SK-N-SH (cell line): ENCODE data around the gene PAQR5. TPM values are rescaled to one million over a fixed set of nuclear protein-coding genes. Genes with fewer than 3 reads are reported as not detected.
"Not testable (repeated sequence)": the region's sequence is repeated elsewhere in the genome, so short reads cannot be mapped to it uniquely, and the experiment has no call there.

Experiments
- CTCF ChIA-PET: fragments of 300-600, 350-600 bp; formaldehyde crosslinking; extraction: SDS; loops from one replicate; lab custom pipeline; 2021; lab: Yijun Ruan, JAX
- POLR2A ChIA-PET: fragments of 350-600 bp; sonication (Branson Sonifier 250); formaldehyde crosslinking; extraction: SDS; loops from one replicate; lab custom pipeline; 2020; ENCODE audit warnings: antibody characterized with exemption, inconsistent platforms; lab: Yijun Ruan, JAX
- DNase-seq: peaks from one replicate; pipeline ENCODE4 v3.0.0; 2012
- H2AFZ ChIP-seq: fragments of 200-600 bp; sonication (generic); 2 replicates; pipeline ENCODE4 v1.8.1; 2016; ENCODE audit warnings: antibody characterized with exemption, mild to moderate bottlenecking, low read depth
- H3F3A ChIP-seq: fragments of 200-600 bp; sonication (generic); replicated peaks from 2 replicates; pipeline ENCODE3; 2016; ENCODE audit warnings: antibody characterized with exemption, mild to moderate bottlenecking; ENCODE audit not compliant: insufficient read depth
- H3K27ac ChIP-seq, 2 experiments: fragments of 200-500 bp in 1 of 2; fragments of 200-600 bp in 1 of 2; sonication (Bioruptor generic) in 1 of 2; sonication (generic), shearing (Covaris generic) in 1 of 2; 2 replicates each; pipeline versions ENCODE4 v1.5.1 to v1.6.1; 2014 to 2016; ENCODE audit warnings: low read depth in 2 of 2, inconsistent platforms in 1 of 2, low read length in 1 of 2, mild to moderate bottlenecking in 1 of 2, mixed read lengths in 1 of 2
- H3K27me3 ChIP-seq: fragments of 200-600 bp; sonication (generic), shearing (Covaris generic); 2 replicates; pipeline ENCODE4 v1.6.1; 2016; ENCODE audit warnings: mixed run types; ENCODE audit not compliant: insufficient read depth
- H3K36me3 ChIP-seq, 2 experiments: fragments of 200-500 bp in 1 of 2; fragments of 200-600 bp in 1 of 2; sonication (Bioruptor generic) in 1 of 2; sonication (generic) in 1 of 2; replicated peaks in 1 of 2; 2 replicates each; pipeline versions ENCODE3 to v1.5.1; 2014 to 2016; ENCODE audit warnings: low read length in 1 of 2, mild to moderate bottlenecking in 1 of 2; ENCODE audit not compliant: insufficient read depth in 2 of 2, control insufficient read depth in 1 of 2
- H3K4me1 ChIP-seq, 2 experiments: fragments of 200-500 bp in 1 of 2; fragments of 200-600 bp in 1 of 2; sonication (Bioruptor generic) in 1 of 2; sonication (generic), shearing (Covaris generic) in 1 of 2; 2 replicates each; pipeline versions ENCODE4 v1.5.1 to v1.6.1; 2014 to 2016; ENCODE audit warnings: low read depth in 1 of 2, low read length in 1 of 2, mixed run types in 1 of 2; ENCODE audit not compliant: insufficient read depth in 2 of 2, control insufficient read depth in 1 of 2
- H3K4me2 ChIP-seq: fragments of 200-600 bp; sonication (generic), shearing (Covaris generic); 2 replicates; pipeline ENCODE4 v1.6.1; 2017; ENCODE audit warnings: mixed run types
- H3K4me3 ChIP-seq, 2 experiments: fragments of 200-500 bp in 1 of 2; fragments of 200-600 bp in 1 of 2; sonication (Bioruptor generic) in 1 of 2; sonication (generic), shearing (Covaris generic) in 1 of 2; 2 replicates each; pipeline versions ENCODE4 v1.5.1 to v1.8.1; 2014 to 2016; ENCODE audit warnings: low read depth in 2 of 2, inconsistent platforms in 1 of 2, low read length in 1 of 2, mild to moderate bottlenecking in 1 of 2, mixed read lengths in 1 of 2, moderate library complexity in 1 of 2
- H3K79me2 ChIP-seq: fragments of 200-600 bp; sonication (generic); 2 replicates; pipeline ENCODE4 v1.8.1; 2017; ENCODE audit warnings: mild to moderate bottlenecking; ENCODE audit not compliant: insufficient read depth
- H3K9ac ChIP-seq: fragments of 200-600 bp; sonication (generic); 2 replicates; pipeline ENCODE4 v1.6.1; 2017; ENCODE audit warnings: mixed run types
- H3K9me2 ChIP-seq: fragments of 200-600 bp; sonication (generic); 2 replicates; pipeline ENCODE4 v1.6.1; 2017; ENCODE audit warnings: mixed run types
- H3K9me3 ChIP-seq: fragments of 200-600 bp; sonication (generic); 2 replicates; pipeline ENCODE4 v1.6.1; 2017; ENCODE audit warnings: mixed run types, mild to moderate bottlenecking, moderate library complexity
- H4K20me1 ChIP-seq: fragments of 200-600 bp; sonication (generic); 2 replicates; pipeline ENCODE4 v1.6.1; 2017; ENCODE audit warnings: mild to moderate bottlenecking, mixed run types; ENCODE audit not compliant: insufficient read depth
- ELF1 ChIP-seq: IDR thresholded peaks from 2 replicates; pipeline ENCODE4 v1.4.0; 2012
- EZH2phosphoT487 ChIP-seq: fragments of 200-600 bp; sonication (generic); IDR thresholded peaks from 2 replicates; pipeline ENCODE4 v1.6.1; 2017; ENCODE audit warnings: low read depth, mixed run types, mild to moderate bottlenecking, antibody characterized with exemption, moderate library complexity, borderline replicate concordance
- FOSL2 ChIP-seq: IDR thresholded peaks from 2 replicates; pipeline ENCODE4 v1.4.0; 2012; ENCODE audit warnings: low read depth, mild to moderate bottlenecking, moderate library complexity, borderline replicate concordance
- FOXJ3 ChIP-seq: sonication (generic); formaldehyde crosslinking; IDR thresholded peaks from 2 replicates; pipeline ENCODE4 v1.5.1; 2020; ENCODE audit warnings: mild to moderate bottlenecking, missing genetic modification reagents
- FOXM1 ChIP-seq: IDR thresholded peaks from 2 replicates; pipeline ENCODE4 v1.4.0; 2012; ENCODE audit warnings: low read depth, mild to moderate bottlenecking
- NRF1 ChIP-seq: IDR thresholded peaks from 2 replicates; pipeline ENCODE4 v1.6.1; 2012; ENCODE audit warnings: low read depth, mild to moderate bottlenecking, low read length
- RAD21 ChIP-seq: IDR thresholded peaks from 2 replicates; pipeline ENCODE4 v1.6.1; 2012; ENCODE audit warnings: mild to moderate bottlenecking, low read length
- SIN3A ChIP-seq: IDR thresholded peaks from 2 replicates; pipeline ENCODE4 v1.6.1; 2012; ENCODE audit warnings: low read depth, mild to moderate bottlenecking, low read length, moderate library complexity, borderline replicate concordance
- SMC3 ChIP-seq: IDR thresholded peaks from 2 replicates; pipeline ENCODE4 v1.6.1; 2012; ENCODE audit warnings: low read depth, low read length, improper control_type of control experiment
- TCF12 ChIP-seq: IDR thresholded peaks from 2 replicates; pipeline ENCODE4 v1.4.0; 2012
- YY1 ChIP-seq: IDR thresholded peaks from 2 replicates; pipeline ENCODE4 v1.4.0; 2012; ENCODE audit warnings: low read depth, mild to moderate bottlenecking
- WGBS: methylation state at CpG from one replicate; pipeline ENCODE4 v1.1.6; 2017; ENCODE audit warnings: low lambda C conversion rate; 5-methylcytosine and 5-hydroxymethylcytosine counted together
- polyA plus RNA-seq, 3 experiments: library from polyadenylated mRNA; depleted of rRNA; stranded (reverse); fragments of >200 nt; gene quantifications; 2 replicates each; pipeline ENCODE4 v1.2.3, GENCODE V29; 2012
- TF ChIP-seq, protein P1 (sequence below): fragments of 150-350 bp; IDR thresholded peaks from 2 replicates; pipeline ENCODE4 v1.6.1; 2016; ENCODE audit warnings: mild to moderate bottlenecking, low read depth, low read length
- TF ChIP-seq, protein P2 (sequence below): IDR thresholded peaks from 2 replicates; pipeline ENCODE4 v1.4.0; 2012; ENCODE audit warnings: low read depth, borderline replicate concordance
- TF ChIP-seq, protein P3 (sequence below): IDR thresholded peaks from 2 replicates; pipeline ENCODE4 v1.4.0; 2012; ENCODE audit warnings: low read depth, borderline replicate concordance
- TF ChIP-seq, protein P4 (sequence below): IDR thresholded peaks from 2 replicates; pipeline ENCODE4 v1.4.0; 2012; ENCODE audit warnings: low read depth

Gene PAQR5
- polyA plus RNA-seq, 1 of the 3 experiments (the other 2 are of a cell fraction), result 3.9 TPM

DNA sequence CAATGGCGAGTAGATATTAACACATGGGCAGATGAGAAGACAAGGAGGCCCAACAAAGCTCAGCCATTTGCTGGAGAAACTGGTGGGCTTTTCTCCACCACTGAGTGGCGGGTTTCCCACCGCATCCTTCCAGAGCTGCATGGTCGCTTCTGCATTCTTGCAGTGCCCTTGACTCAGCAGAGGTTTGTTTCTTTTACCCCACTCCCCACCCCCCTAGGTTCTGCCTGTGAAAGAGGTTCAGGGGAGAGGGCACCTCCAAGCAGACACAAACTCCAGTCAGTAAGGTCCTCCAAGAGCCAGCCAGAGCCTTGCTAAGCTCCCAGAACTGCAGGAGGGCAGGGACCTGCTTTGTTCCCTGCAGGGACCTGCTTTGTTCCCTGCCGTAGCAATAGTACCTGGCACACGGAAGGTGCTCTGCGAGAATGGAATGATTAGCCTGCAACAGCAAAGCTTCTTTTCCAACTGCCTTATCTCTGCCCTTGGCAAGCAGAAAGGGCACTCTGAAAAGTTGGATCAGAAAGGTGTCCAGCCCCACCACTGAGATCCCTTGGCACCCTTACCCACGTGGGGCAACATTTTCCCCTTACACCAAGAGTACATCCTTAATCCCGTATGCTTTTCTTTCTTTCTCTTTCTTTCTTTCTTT lies 1.4 kb downstream of the PAQR5 start:
- no peaks in the 10 kb centered on the region for H3K36me3 ChIP-seq
- 0 out of 2 replicates have a peak overlapping the region, but pooled peaks have one; percentile 80 for H3K4me2 ChIP-seq
- WGBS, result 76% methylated on average over 9 of the region's 9 CpGs
- no peaks in the 10 kb centered on the region for H4K20me1 ChIP-seq
- no peak overlapping the region for H3K27ac ChIP-seq
- H3K27me3 ChIP-seq, result no peaks in the 10 kb centered on the region
- H3K9ac ChIP-seq, result no peak overlapping the region
- ChIA-PET CTCF (interaction anchor here (1.2 to 1.3 kb wide), 2 partner anchors 9 to 17 kb away, joined by 3 read pairs; no protein-coding TSS in a partner anchor), POLR2A (no interaction called here)
- peaks cover 6 to 9% of the 10 kb centered on the region in 2 experiments; a peak in 3 of 4 replicates for H3K4me1 ChIP-seq
- no peaks in the 10 kb centered on the region for H3K79me2 ChIP-seq
- no peaks in the 10 kb centered on the region for H3K9me2 ChIP-seq
- TF ChIP-seq, protein P1, sequence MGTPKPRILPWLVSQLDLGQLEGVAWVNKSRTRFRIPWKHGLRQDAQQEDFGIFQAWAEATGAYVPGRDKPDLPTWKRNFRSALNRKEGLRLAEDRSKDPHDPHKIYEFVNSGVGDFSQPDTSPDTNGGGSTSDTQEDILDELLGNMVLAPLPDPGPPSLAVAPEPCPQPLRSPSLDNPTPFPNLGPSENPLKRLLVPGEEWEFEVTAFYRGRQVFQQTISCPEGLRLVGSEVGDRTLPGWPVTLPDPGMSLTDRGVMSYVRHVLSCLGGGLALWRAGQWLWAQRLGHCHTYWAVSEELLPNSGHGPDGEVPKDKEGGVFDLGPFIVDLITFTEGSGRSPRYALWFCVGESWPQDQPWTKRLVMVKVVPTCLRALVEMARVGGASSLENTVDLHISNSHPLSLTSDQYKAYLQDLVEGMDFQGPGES, result no peak
- TF ChIP-seq SIN3A, result no peak
- no peak for TF ChIP-seq RAD21
- no peak for TF ChIP-seq FOXM1
- TF ChIP-seq ELF1, result no peak
- no peak for TF ChIP-seq YY1
- TF ChIP-seq FOXJ3 (CRISPR knock-in tag), result no peak
- TF ChIP-seq, protein P2, sequence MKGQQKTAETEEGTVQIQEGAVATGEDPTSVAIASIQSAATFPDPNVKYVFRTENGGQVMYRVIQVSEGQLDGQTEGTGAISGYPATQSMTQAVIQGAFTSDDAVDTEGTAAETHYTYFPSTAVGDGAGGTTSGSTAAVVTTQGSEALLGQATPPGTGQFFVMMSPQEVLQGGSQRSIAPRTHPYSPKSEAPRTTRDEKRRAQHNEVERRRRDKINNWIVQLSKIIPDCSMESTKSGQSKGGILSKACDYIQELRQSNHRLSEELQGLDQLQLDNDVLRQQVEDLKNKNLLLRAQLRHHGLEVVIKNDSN, result no peak
- TF ChIP-seq, protein P3, sequence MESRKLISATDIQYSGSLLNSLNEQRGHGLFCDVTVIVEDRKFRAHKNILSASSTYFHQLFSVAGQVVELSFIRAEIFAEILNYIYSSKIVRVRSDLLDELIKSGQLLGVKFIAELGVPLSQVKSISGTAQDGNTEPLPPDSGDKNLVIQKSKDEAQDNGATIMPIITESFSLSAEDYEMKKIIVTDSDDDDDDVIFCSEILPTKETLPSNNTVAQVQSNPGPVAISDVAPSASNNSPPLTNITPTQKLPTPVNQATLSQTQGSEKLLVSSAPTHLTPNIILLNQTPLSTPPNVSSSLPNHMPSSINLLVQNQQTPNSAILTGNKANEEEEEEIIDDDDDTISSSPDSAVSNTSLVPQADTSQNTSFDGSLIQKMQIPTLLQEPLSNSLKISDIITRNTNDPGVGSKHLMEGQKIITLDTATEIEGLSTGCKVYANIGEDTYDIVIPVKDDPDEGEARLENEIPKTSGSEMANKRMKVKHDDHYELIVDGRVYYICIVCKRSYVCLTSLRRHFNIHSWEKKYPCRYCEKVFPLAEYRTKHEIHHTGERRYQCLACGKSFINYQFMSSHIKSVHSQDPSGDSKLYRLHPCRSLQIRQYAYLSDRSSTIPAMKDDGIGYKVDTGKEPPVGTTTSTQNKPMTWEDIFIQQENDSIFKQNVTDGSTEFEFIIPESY, result no peak
- no peak for TF ChIP-seq SMC3
- TF ChIP-seq TCF12, result no peak
- no peak for TF ChIP-seq FOSL2
- TF ChIP-seq NRF1, result no peak
- TF ChIP-seq, protein P4, sequence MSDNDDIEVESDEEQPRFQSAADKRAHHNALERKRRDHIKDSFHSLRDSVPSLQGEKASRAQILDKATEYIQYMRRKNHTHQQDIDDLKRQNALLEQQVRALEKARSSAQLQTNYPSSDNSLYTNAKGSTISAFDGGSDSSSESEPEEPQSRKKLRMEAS, result no peak
- no peak for TF ChIP-seq EZH2phosphoT487
- peaks cover 3% of the 10 kb centered on the region for H3F3A ChIP-seq
- H3K4me3 ChIP-seq, result no peak overlapping the region
- no peak overlapping the region for H2AFZ ChIP-seq
- no peak for DNase-seq
- no peaks in the 10 kb centered on the region for H3K9me3 ChIP-seq

DNA sequence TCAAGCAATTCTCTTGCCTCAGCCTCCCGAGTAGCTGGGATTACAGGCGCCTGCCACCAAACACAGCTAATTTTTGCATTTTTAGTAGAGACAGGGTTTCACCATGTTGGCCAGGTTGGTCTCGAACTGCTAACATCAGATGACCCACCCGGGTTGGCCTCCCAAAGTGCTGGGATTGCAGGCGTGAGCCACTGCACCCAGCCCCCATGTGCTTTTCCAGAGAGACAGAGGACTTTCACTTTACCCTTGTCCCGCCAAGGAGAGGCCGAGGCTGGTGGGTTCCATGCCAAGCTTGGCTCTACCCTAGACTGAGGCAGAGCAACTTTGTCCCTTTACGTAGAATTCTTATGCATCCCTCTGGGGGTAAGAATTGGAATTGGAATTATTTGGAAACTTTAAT lies 2.4 kb downstream of the PAQR5 start:
- H2AFZ ChIP-seq, H3K27ac ChIP-seq, H3K9me2 ChIP-seq, H3K4me3 ChIP-seq, H3K9me3 ChIP-seq, H3K4me2 ChIP-seq, H4K20me1 ChIP-seq, H3K79me2 ChIP-seq, DNase-seq, H3F3A ChIP-seq, POLR2A ChIA-PET, H3K27me3 ChIP-seq, H3K9ac ChIP-seq, H3K36me3 ChIP-seq: not testable (repeated sequence)
- 91% methylated on average over 8 of the region's 8 CpGs for WGBS
- CTCF ChIA-PET, result interaction anchor here (0.6 kb wide), 1 partner anchor 75 kb away, joined by 3 read pairs; no protein-coding TSS in a partner anchor
- H3K4me1 ChIP-seq, result peaks cover 6 to 17% of the 10 kb centered on the region in 2 experiments; a peak in 3 of 4 replicates

DNA sequence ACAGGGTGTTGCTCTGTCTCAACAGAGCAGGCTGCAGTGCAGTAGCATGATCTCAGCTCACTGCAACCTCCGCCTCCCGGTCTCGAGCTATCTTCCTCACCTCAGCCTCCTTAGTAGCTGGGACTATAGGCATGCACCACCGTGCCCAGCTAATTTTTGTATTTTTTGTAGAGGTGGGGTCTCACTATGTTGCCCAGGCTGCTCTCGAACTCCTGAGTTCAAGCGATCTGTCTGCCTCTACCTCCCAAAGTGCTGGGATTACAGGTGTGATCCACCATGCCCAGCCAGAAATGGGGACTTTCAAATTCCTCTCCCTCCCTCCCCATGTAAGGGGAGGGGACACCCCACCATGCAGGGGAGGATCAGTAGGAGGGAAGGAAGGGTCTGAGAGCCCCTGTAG lies 3.4 kb downstream of the PAQR5 start:
- H3K27ac ChIP-seq, H3K79me2 ChIP-seq, DNase-seq, H2AFZ ChIP-seq, H4K20me1 ChIP-seq, H3K27me3 ChIP-seq, H3F3A ChIP-seq, H3K4me2 ChIP-seq, H3K4me3 ChIP-seq, H3K36me3 ChIP-seq, H3K9ac ChIP-seq, H3K9me3 ChIP-seq, POLR2A ChIA-PET, H3K9me2 ChIP-seq, CTCF ChIA-PET: not testable (repeated sequence)
- peaks cover 6 to 19% of the 10 kb centered on the region in 2 experiments; a peak in 3 of 4 replicates for H3K4me1 ChIP-seq
- 82% methylated on average over 6 of the region's 6 CpGs for WGBS
